ENCODE results near the gene PLA2G4E. TPM values are rescaled to one million over a fixed set of nuclear protein-coding genes. Genes with fewer than 3 reads are reported as not detected.
A peak's percentile ranks its signal among the peaks of the same experiment; 100 is the strongest.

Gene PLA2G4E
- total RNA-seq, 1 experiment from 2014 or later = 1.8 TPM

DNA sequence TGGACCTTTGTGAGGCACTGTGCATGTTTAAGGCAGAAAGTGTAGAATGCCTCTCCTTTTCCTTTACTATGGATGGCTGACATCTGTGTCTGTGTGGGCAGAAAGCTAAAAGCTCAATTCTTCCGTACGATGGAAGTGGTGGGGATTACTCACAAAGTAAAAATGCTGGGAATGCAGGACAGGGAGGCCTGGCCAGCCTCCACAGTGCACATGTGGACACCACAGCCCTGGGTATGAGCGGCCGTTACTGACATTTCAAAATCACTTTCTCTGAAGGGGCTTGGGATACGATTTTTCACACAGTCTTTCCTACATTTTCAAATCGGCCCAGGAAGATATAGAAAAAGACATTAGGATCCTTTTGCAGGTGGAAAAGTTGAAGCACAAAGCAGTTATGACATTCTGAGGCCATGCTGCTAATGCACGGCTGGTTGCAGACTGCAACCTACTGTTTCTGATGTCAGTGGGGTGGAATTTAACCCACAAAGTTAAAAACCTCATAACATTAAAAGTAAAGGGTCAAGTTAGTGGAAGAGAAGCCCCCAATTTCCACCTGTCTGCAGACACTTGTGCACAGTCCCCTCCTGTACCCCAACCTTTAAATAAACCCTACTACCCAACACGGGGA, 76.4 kb downstream of the PLA2G4E start:
- Histone ChIP-seq H3K4me1 (peaks cover 53% of the 10 kb centered on the region), H3K4me3 (ENCODE audit: low read depth, low read length) (no peak overlapping the region), H3K36me3 (ENCODE audit: control insufficient read depth, insufficient read depth, low read length) (peaks cover 5% of the 10 kb centered on the region), H3K27me3 (replicated peaks; ENCODE audit: control insufficient read depth, insufficient read depth, low read length) (no peaks in the 10 kb centered on the region), H3K9me3 (no peaks in the 10 kb centered on the region)
- TF ChIP-seq, protein P1, sequence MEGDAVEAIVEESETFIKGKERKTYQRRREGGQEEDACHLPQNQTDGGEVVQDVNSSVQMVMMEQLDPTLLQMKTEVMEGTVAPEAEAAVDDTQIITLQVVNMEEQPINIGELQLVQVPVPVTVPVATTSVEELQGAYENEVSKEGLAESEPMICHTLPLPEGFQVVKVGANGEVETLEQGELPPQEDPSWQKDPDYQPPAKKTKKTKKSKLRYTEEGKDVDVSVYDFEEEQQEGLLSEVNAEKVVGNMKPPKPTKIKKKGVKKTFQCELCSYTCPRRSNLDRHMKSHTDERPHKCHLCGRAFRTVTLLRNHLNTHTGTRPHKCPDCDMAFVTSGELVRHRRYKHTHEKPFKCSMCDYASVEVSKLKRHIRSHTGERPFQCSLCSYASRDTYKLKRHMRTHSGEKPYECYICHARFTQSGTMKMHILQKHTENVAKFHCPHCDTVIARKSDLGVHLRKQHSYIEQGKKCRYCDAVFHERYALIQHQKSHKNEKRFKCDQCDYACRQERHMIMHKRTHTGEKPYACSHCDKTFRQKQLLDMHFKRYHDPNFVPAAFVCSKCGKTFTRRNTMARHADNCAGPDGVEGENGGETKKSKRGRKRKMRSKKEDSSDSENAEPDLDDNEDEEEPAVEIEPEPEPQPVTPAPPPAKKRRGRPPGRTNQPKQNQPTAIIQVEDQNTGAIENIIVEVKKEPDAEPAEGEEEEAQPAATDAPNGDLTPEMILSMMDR (IDR thresholded peaks at IDR 0.05; ENCODE audit: insufficient read depth in 1 of 2, low read depth in 1 of 2, low read length in 1 of 2, severe bottlenecking in 1 of 2, unreplicated experiment in 1 of 2) = no peak
- intact Hi-C loops (cut with micrococcal nuclease; ENCODE audit: unreplicated experiment) = loop anchor here (1.0 to 2.0 kb wide), 2 partner anchors 18 to 28 kb away; partner anchors contain the start of gene EHD4
- Mint-ChIP-seq H3K27ac (ENCODE audit: unreplicated experiment) (peak overlapping the region; percentile 82), H3K27me3 (ENCODE audit: insufficient read depth, unreplicated experiment) (no peaks in the 10 kb centered on the region), H3K4me3 (ENCODE audit: unreplicated experiment) (peak overlapping the region; percentile 47), H3K4me1 (ENCODE audit: low read depth, unreplicated experiment) (peaks cover 36% of the 10 kb centered on the region), H3K36me3 (ENCODE audit: insufficient read depth, unreplicated experiment) (peaks cover 48% of the 10 kb centered on the region), H3K9me3 (ENCODE audit: unreplicated experiment) (no peaks in the 10 kb centered on the region)
- CTCF ChIA-PET = interaction anchor here (0.6 to 2.6 kb wide), 4 partner anchors 16 to 171 kb away, joined by 3 to 8 read pairs (median 4); partner anchors contain the start of genes EHD4 and MAPKBP1
- POLR2A ChIA-PET = interaction anchor here (1.2 to 1.7 kb wide), 2 partner anchors 16 to 28 kb away, joined by 4 to 6 read pairs; partner anchors contain the start of gene EHD4
- peak; percentile 59 to 64 for DNase-seq
- BruUV-seq (replicated peaks) = no TSS peak

DNA sequence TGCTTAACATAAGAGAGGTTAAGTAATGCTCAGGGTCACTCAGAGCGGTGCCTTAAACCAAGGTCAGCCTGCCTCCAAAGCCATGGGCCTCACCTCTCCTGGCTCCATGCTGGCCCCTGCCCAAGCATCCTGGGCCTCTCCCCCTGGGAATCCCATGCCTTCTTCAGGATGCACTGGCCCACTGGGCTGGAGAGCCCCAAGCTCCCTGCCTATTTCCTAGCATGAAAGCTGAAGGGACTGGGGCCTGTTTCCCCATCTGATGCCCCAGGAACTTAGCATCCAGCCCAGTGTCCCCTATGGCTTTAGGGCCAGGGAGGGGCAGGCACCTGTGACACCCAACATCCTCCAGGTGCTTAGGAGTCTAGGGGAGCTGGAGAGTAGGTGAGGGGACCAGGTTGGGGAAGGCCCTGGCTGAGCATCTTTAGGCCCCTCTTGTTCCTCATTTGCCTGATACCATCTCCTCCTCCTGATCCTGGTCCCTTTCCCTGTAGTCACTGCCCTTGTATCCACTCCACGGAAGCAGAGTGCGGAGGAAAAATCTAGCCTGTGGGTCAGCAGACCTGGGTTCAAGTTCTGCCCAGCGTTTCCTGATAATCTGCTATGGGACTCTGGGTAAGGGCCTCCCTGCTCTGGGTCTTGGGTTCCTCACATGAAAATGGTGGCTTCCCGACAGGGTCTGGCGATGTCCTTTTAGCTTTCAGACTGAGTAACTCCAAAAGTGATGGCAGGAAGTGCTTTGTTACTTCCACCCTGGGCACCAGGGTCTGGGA, 77.1 kb downstream of the PLA2G4E start:
- no TSS peak for BruUV-seq (replicated peaks)

DNA sequence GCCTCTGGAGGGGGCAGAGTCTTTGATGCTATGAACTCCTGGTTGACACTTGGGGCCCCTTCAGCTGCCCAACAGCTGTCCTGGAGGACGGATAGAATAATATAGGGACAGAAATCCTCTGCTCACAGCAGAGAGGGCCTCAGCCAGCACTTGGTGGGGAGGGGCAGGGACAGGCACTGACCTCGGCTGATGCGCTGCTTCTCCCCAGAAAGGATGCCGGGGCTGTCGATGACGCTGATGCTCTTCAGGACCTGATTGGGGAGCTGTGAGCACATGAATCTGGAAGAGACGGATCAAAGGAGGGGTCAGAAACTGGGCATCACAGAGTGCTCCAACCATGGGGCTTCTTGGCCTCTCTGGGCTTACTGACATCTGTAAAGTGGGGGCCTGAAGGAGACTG, 78.0 kb downstream of the PLA2G4E start:
- H3K27ac Mint-ChIP-seq (ENCODE audit: unreplicated experiment) = peak overlapping the region; percentile 82
- H3K9me3 Mint-ChIP-seq (ENCODE audit: unreplicated experiment) = no peaks in the 10 kb centered on the region
- H3K4me1 ChIP-seq = peaks cover 44% of the 10 kb centered on the region
- H3K4me3 ChIP-seq (ENCODE audit: low read depth, low read length) = no peak overlapping the region
- peaks cover 53% of the 10 kb centered on the region for H3K36me3 Mint-ChIP-seq (ENCODE audit: insufficient read depth, unreplicated experiment)
- peaks cover 5% of the 10 kb centered on the region for H3K36me3 ChIP-seq (ENCODE audit: control insufficient read depth, insufficient read depth, low read length)
- H3K4me3 Mint-ChIP-seq (ENCODE audit: unreplicated experiment) = no peak overlapping the region
- no peak for DNase-seq
- H3K27me3 ChIP-seq (replicated peaks; ENCODE audit: control insufficient read depth, insufficient read depth, low read length) = no peaks in the 10 kb centered on the region
- H3K27me3 Mint-ChIP-seq (ENCODE audit: insufficient read depth, unreplicated experiment) = no peaks in the 10 kb centered on the region
- TF ChIP-seq, protein P1 (IDR thresholded peaks at IDR 0.05; ENCODE audit: insufficient read depth in 1 of 2, low read depth in 1 of 2, low read length in 1 of 2, severe bottlenecking in 1 of 2, unreplicated experiment in 1 of 2) = no peak
- ChIA-PET CTCF (no interaction called here), POLR2A (no interaction called here)
- H3K4me1 Mint-ChIP-seq (ENCODE audit: low read depth, unreplicated experiment) = peaks cover 36% of the 10 kb centered on the region
- H3K9me3 ChIP-seq = no peaks in the 10 kb centered on the region
- BruUV-seq (replicated peaks) = no TSS peak
- intact Hi-C loops (cut with micrococcal nuclease; ENCODE audit: unreplicated experiment) = no loop called here

More for the DNA sequence above, 77.1 kb downstream of the PLA2G4E start:
- no peak for DNase-seq
- TF ChIP-seq, protein P1 (IDR thresholded peaks at IDR 0.05; ENCODE audit: insufficient read depth in 1 of 2, low read depth in 1 of 2, low read length in 1 of 2, severe bottlenecking in 1 of 2, unreplicated experiment in 1 of 2) = no peak
- Histone ChIP-seq H3K4me3 (ENCODE audit: low read depth, low read length) (no peak overlapping the region), H3K4me1 (peaks cover 51% of the 10 kb centered on the region), H3K27me3 (replicated peaks; ENCODE audit: control insufficient read depth, insufficient read depth, low read length) (no peaks in the 10 kb centered on the region), H3K36me3 (ENCODE audit: control insufficient read depth, insufficient read depth, low read length) (peaks cover 5% of the 10 kb centered on the region), H3K9me3 (no peaks in the 10 kb centered on the region)
- no peaks in the 10 kb centered on the region for H3K27me3 Mint-ChIP-seq (ENCODE audit: insufficient read depth, unreplicated experiment)
- ChIA-PET CTCF (interaction anchor here (0.6 to 2.6 kb wide), 4 partner anchors 16 to 170 kb away, joined by 3 to 8 read pairs (median 4); partner anchors contain the start of genes EHD4 and MAPKBP1), POLR2A (interaction anchor here (1.2 to 1.7 kb wide), 2 partner anchors 16 to 29 kb away, joined by 4 to 6 read pairs; partner anchors contain the start of gene EHD4)
- H3K4me3 Mint-ChIP-seq (ENCODE audit: unreplicated experiment) = peak overlapping the region; percentile 47
- peak overlapping the region; percentile 82 for H3K27ac Mint-ChIP-seq (ENCODE audit: unreplicated experiment)
- intact Hi-C loops (cut with micrococcal nuclease; ENCODE audit: unreplicated experiment) = loop anchor here (1.0 to 2.0 kb wide), 2 partner anchors 17 to 29 kb away; partner anchors contain the start of gene EHD4
- peaks cover 50% of the 10 kb centered on the region for H3K36me3 Mint-ChIP-seq (ENCODE audit: insufficient read depth, unreplicated experiment)
- H3K4me1 Mint-ChIP-seq (ENCODE audit: low read depth, unreplicated experiment) = peaks cover 36% of the 10 kb centered on the region
- no peaks in the 10 kb centered on the region for H3K9me3 Mint-ChIP-seq (ENCODE audit: unreplicated experiment)

Measured in Caco-2 (cell line).